Muscle of leg (tissue), 10 donors: ENCODE results near the gene BTF3. TPM values are rescaled to one million over a fixed set of nuclear protein-coding genes. Genes with fewer than 3 reads are reported as not detected.

Source experiments
- DNase-seq: peaks from one replicate; pipeline ENCODE4 v3.0.0; 2013
- H3K27ac ChIP-seq: one replicate; pipeline ENCODE4 v1.5.1; 2013; ENCODE audit warnings: mild to moderate bottlenecking, low read length, control low read depth
- H3K27me3 ChIP-seq: one replicate; pipeline ENCODE4 v1.6.1; 2013; ENCODE audit warnings: low read length; ENCODE audit not compliant: control insufficient read depth, insufficient read depth
- H3K36me3 ChIP-seq: one replicate; pipeline ENCODE4 v1.6.1; 2013; ENCODE audit warnings: low read length; ENCODE audit not compliant: control insufficient read depth, insufficient read depth
- H3K4me1 ChIP-seq: one replicate; pipeline ENCODE4 v1.6.1; 2013; ENCODE audit warnings: low read length; ENCODE audit not compliant: control insufficient read depth, insufficient read depth
- H3K4me3 ChIP-seq: one replicate; pipeline ENCODE4 v1.5.1; 2013; ENCODE audit warnings: low read length, control low read depth
- H3K9me3 ChIP-seq: replicated peaks from 2 replicates; pipeline ENCODE4 v1.6.1; 2013; ENCODE audit warnings: low read depth, low read length; ENCODE audit not compliant: control insufficient read depth
- polyA plus RNA-seq, 8 donors: library from polyadenylated mRNA; unstranded; fragments of 120-200 nt; gene quantifications; one replicate each; pipeline versions ENCODE4 v1.2.1 to v1.2.3, GENCODE V29; 2013; ENCODE audit warnings: inconsistent platforms in 1 of 8, low replicate concordance in 1 of 8; ENCODE audit not compliant: insufficient read length in 8 of 8, insufficient read depth in 1 of 8
- total RNA-seq: library from RNA; stranded (reverse); fragments of 120-200 nt; gene quantifications from one replicate; pipeline ENCODE4 v1.2.4, GENCODE V29; 2013

The BTF3 gene
- total and polyA plus RNA-seq, 9 donors: 522 to 1,302 (median 1,139) TPM

- no peaks in the 10 kb centered on the region for H3K4me1 ChIP-seq
- H3K9me3 ChIP-seq: no peaks in the 10 kb centered on the region
- peaks cover 19% of the 10 kb centered on the region for H3K36me3 ChIP-seq
- H3K27me3 ChIP-seq: no peaks in the 10 kb centered on the region
- DNase-seq: no peak
- no peak overlapping the region for H3K4me3 ChIP-seq
- H3K27ac ChIP-seq: no peak overlapping the region
These were observed 54.4 kb downstream of the BTF3 start for GRCh38 chr5:73552642-73553041.

Other genes starting within 250 kb of the BTF3 start
- gene FOXD1, start 49.7 kb upstream of the BTF3 start, total RNA-seq: 0.35 TPM
- gene FOXD1, start 49.7 kb upstream of the BTF3 start, polyA plus RNA-seq: 1 to 10 TPM in 4 of 8 donors, under 1 TPM in 4; 0.35 to 2.9 (median 1.0) TPM
- gene ANKRA2, start 67.2 kb downstream of the BTF3 start, total RNA-seq: 23.6 TPM
- gene ANKRA2, start 67.2 kb downstream of the BTF3 start, polyA plus RNA-seq: 10 to 100 TPM; 19.2 to 32.8 (median 23.6) TPM
- 13.3 TPM for gene UTP15, start 67.3 kb downstream of the BTF3 start, total RNA-seq
- 10 to 100 TPM in 6 of 8 donors, 1 to 10 TPM in 2; 8.8 to 14.6 (median 11.2) TPM for gene UTP15, start 67.3 kb downstream of the BTF3 start, polyA plus RNA-seq
- gene ARHGEF28, start 127.8 kb downstream of the BTF3 start, total RNA-seq: 4.7 TPM
- gene ARHGEF28, start 127.8 kb downstream of the BTF3 start, polyA plus RNA-seq: 1 to 10 TPM; 1.6 to 5.1 (median 3.4) TPM